Measurements from ENCODE around the gene MRPS34. TPM values are rescaled to one million over a fixed set of nuclear protein-coding genes. Genes with fewer than 3 reads are reported as not detected.

Gene MRPS34
- total and polyA plus RNA-seq, 4 donors = 40.1 to 110 (median 100) TPM

DNA sequence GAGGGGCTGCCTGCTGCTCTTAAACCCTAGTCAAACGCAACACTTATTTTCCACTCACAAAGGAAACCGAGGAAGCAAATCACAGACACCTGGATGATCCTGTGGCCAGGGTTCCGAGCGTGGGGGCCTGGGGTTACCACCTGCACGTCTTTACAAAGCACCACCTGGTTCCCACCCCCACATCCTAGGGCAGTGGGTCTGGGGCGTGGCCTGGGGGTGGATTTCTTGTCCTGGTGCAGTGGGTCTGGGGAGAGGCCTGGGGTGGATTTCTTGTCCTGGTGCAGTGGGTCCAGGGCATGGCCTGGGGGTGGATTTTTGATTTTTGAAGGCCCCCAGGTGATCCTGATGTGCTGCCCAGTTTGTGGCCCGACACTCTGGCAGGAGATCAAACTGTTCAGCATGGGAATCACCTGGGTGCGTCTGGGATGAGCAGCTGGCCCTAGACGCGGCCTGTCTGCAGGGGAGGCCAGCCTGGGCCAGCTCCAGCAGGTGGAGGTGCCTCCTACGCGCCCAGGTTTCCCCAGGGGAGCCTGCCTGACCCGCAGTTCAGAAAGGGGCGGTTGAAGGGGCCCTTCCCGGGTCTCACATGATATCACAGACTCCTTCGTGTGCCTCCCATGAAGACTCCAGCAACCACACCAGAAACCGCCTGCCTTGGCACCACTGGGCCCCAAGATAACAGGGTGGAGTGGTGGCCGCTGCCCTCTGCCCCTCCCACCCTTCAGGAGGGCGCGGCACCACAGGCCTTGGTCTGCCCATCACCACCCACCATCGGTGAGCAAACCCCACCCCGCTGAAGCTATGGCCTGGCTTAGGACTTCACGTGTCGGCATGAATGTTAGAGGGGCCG is 47.4 kb upstream of the MRPS34 start:
- peaks cover 0 to 56% (median 8%) of the 10 kb centered on the region in 4 donors for H3K36me3 ChIP-seq (ENCODE audit: control insufficient read depth in 4 of 4, insufficient read depth in 4 of 4, low read length in 4 of 4)
- 93 to 94% methylated on average over 25 of the region's 25 CpGs for whole genome bisulfite sequencing, 2 donors
- H3K4me3 ChIP-seq = no peak overlapping the region
- ATAC-seq (ENCODE audit: insufficient read depth, low FRiP score) (no peak), DNase-seq (no peak)
- TF ChIP-seq, protein P1, sequence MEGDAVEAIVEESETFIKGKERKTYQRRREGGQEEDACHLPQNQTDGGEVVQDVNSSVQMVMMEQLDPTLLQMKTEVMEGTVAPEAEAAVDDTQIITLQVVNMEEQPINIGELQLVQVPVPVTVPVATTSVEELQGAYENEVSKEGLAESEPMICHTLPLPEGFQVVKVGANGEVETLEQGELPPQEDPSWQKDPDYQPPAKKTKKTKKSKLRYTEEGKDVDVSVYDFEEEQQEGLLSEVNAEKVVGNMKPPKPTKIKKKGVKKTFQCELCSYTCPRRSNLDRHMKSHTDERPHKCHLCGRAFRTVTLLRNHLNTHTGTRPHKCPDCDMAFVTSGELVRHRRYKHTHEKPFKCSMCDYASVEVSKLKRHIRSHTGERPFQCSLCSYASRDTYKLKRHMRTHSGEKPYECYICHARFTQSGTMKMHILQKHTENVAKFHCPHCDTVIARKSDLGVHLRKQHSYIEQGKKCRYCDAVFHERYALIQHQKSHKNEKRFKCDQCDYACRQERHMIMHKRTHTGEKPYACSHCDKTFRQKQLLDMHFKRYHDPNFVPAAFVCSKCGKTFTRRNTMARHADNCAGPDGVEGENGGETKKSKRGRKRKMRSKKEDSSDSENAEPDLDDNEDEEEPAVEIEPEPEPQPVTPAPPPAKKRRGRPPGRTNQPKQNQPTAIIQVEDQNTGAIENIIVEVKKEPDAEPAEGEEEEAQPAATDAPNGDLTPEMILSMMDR (IDR thresholded peaks at IDR 0.05; ENCODE audit: control extremely low read depth, extremely low read depth) = no peak
- H3K4me1 ChIP-seq (ENCODE audit: control insufficient read depth in 5 of 5, insufficient read depth in 5 of 5, low read length in 5 of 5) = peaks cover 0 to 4% (median 1%) of the 10 kb centered on the region in 5 donors
- H3K27ac ChIP-seq (ENCODE audit: low read depth in 1 of 2, low read length in 1 of 2) = no peak overlapping the region
- no peaks in the 10 kb centered on the region for H3K27me3 ChIP-seq (ENCODE audit: control insufficient read depth in 3 of 3, insufficient read depth in 3 of 3, low read length in 2 of 3)
- no peaks in the 10 kb centered on the region for H3K9me3 ChIP-seq (ENCODE audit: control insufficient read depth in 4 of 4, insufficient read depth in 3 of 4, low read length in 3 of 4)
- H3K9ac ChIP-seq (ENCODE audit: insufficient read depth in 1 of 2, low read length in 2 of 2) = no peak overlapping the region

DNA sequence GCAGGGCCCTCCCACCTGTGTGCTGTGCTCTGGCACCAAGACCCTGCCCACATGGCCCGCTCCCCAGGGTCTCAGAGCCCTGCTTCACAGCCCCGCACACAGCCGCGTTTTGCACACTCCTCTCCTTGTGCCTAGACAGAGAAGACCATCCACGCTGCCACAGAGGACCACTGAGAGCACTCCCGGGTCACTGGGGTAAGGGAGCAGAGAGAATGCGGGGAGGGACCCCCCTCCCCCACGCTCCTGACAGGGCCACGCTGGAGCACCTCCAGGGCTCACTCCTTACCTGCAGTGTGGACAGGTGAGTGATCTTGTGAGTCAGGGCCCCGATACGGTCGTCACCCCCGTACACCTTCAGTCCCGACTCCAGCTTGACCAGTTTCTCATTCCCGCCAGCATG is 46.7 kb upstream of the MRPS34 start:
- Histone ChIP-seq H3K9ac (ENCODE audit: insufficient read depth in 1 of 2, low read length in 2 of 2) (no peak overlapping the region), H3K4me1 (ENCODE audit: control insufficient read depth in 5 of 5, insufficient read depth in 5 of 5, low read length in 5 of 5) (peaks cover 0 to 4% (median 0%) of the 10 kb centered on the region in 5 donors), H3K9me3 (ENCODE audit: control insufficient read depth in 4 of 4, insufficient read depth in 3 of 4, low read length in 3 of 4) (no peaks in the 10 kb centered on the region), H3K4me3 (no peak overlapping the region), H3K27ac (ENCODE audit: low read depth in 1 of 2, low read length in 1 of 2) (no peak overlapping the region), H3K36me3 (ENCODE audit: control insufficient read depth in 4 of 4, insufficient read depth in 4 of 4, low read length in 4 of 4) (peaks cover 0 to 58% (median 10%) of the 10 kb centered on the region in 4 donors), H3K27me3 (ENCODE audit: control insufficient read depth in 3 of 3, insufficient read depth in 3 of 3, low read length in 2 of 3) (no peaks in the 10 kb centered on the region)
- TF ChIP-seq, protein P1 (IDR thresholded peaks at IDR 0.05; ENCODE audit: control extremely low read depth, extremely low read depth) = no peak
- DNase-seq (no peak), ATAC-seq (ENCODE audit: insufficient read depth, low FRiP score) (no peak)
- 95% methylated on average over 15 of the region's 15 CpGs for WGBS, 2 donors

DNA sequence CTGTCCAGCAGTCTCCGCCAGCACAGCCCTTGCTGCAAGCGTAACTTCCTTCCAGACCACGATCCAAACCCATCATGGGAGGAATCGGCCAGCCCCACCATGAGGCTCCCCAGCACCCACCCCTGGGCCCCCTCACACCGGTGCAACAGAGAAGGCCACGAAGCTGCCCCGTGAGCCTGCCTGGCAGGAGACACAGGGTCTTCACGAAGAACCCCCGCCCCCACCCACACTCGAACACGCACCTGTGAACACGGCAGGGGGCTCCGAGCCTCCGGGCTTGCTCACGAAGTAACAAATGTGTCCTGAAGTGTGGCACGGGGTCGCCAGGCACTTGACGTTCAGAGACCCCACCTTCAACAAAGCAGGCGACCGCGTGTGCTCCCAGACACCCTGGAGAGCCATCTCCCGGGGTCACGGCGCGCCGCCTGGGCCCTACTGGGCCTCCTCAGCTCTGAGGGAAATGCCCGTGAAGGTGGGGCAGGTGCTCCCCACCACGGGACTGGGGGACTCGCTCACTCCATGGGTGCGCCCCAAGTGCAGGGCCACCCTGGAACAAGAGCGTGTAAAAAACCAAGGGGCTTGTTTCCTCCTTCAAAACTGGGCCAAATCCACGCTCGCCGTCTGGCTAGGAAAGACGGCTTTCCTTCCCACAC is 46.1 kb upstream of the MRPS34 start:
- ATAC-seq (ENCODE audit: insufficient read depth, low FRiP score) (no peak), DNase-seq (no peak)
- Histone ChIP-seq H3K9me3 (ENCODE audit: control insufficient read depth in 4 of 4, insufficient read depth in 3 of 4, low read length in 3 of 4) (no peaks in the 10 kb centered on the region), H3K27me3 (ENCODE audit: control insufficient read depth in 3 of 3, insufficient read depth in 3 of 3, low read length in 2 of 3) (no peaks in the 10 kb centered on the region), H3K36me3 (ENCODE audit: control insufficient read depth in 4 of 4, insufficient read depth in 4 of 4, low read length in 4 of 4) (peaks cover 0 to 58% (median 10%) of the 10 kb centered on the region in 4 donors), H3K9ac (ENCODE audit: insufficient read depth in 1 of 2, low read length in 2 of 2) (no peak overlapping the region), H3K4me3 (no peak overlapping the region), H3K4me1 (ENCODE audit: control insufficient read depth in 5 of 5, insufficient read depth in 5 of 5, low read length in 5 of 5) (no peaks in the 10 kb centered on the region), H3K27ac (ENCODE audit: low read depth in 1 of 2, low read length in 1 of 2) (no peak overlapping the region)
- 96% methylated on average over 35 of the region's 35 CpGs for WGBS, 2 donors
- TF ChIP-seq, protein P1 (IDR thresholded peaks at IDR 0.05; ENCODE audit: control extremely low read depth, extremely low read depth) = no peak

All from lung (tissue), 12 donors.